GM13976 (cell line): ENCODE measurements around the gene SUSD6.
A peak's percentile ranks its signal among the peaks of the same experiment; 100 is the strongest.
"Not testable (repeated sequence)": the region's sequence is repeated elsewhere in the genome, so short reads cannot be mapped to it uniquely, and the experiment has no call there.

Source experiments
- DNase-seq: peaks from one replicate; pipeline ENCODE4 v3.0.0; 2012; ENCODE audit warnings: low spot score
- CTCF ChIP-seq: IDR thresholded peaks from 2 replicates; pipeline ENCODE4 v1.5.1; 2012; ENCODE audit warnings: borderline replicate concordance, mild to moderate bottlenecking; ENCODE audit not compliant: insufficient read depth; ENCODE audit errors: extremely low read depth, missing control alignments, control extremely low read depth
- in situ Hi-C: fragments of 300-500 bp; cut with MboI; formaldehyde crosslinking; loops from one replicate; pipeline ENCODE4 v1.12.0; 2022; ENCODE audit warnings: low sequenced_read_pairs, mixed read lengths, inconsistent platforms; ENCODE audit not compliant: unreplicated experiment

The SUSD6 gene

GRCh38 chr14:69720912-69721311 lies 109.5 kb downstream of the SUSD6 start:
- TF ChIP-seq CTCF = no peak
- no peak for DNase-seq
- in situ Hi-C loops = no loop called here

GRCh38 chr14:69726761-69727511 lies 115.5 kb downstream of the SUSD6 start:
- DNase-seq = peak; percentile 89
- in situ Hi-C loops = loop anchor here (5.0 kb wide), 1 partner anchor 140 kb away; no protein-coding TSS in a partner anchor
- TF ChIP-seq CTCF = peak; percentile 95

- no peak for DNase-seq
- in situ Hi-C loops = loop anchor here (5.0 kb wide), 1 partner anchor 141 kb away; no protein-coding TSS in a partner anchor
- no peak for TF ChIP-seq CTCF
Observed at GRCh38 chr14:69727860-69728259, 116.5 kb downstream of the SUSD6 start.

GRCh38 chr14:69731919-69732598 lies 120.7 kb downstream of the SUSD6 start:
- in situ Hi-C loops, DNase-seq: not testable (repeated sequence)

- in situ Hi-C loops, DNase-seq: not testable (repeated sequence)
Observed at GRCh38 chr14:69736405-69736804, 125.0 kb downstream of the SUSD6 start.

- DNase-seq = no peak
- TF ChIP-seq CTCF = no peak
- in situ Hi-C loops = no loop called here
Observed at GRCh38 chr14:69741055-69741454, 129.7 kb downstream of the SUSD6 start.

GRCh38 chr14:69749956-69750355 lies 138.6 kb downstream of the SUSD6 start:
- in situ Hi-C loops = no loop called here
- DNase-seq = no peak
- TF ChIP-seq CTCF = no peak
